Measurements from ENCODE around the gene GJD3.
A peak's percentile ranks its signal among the peaks of the same experiment; 100 is the strongest.

Gene GJD3

DNA sequence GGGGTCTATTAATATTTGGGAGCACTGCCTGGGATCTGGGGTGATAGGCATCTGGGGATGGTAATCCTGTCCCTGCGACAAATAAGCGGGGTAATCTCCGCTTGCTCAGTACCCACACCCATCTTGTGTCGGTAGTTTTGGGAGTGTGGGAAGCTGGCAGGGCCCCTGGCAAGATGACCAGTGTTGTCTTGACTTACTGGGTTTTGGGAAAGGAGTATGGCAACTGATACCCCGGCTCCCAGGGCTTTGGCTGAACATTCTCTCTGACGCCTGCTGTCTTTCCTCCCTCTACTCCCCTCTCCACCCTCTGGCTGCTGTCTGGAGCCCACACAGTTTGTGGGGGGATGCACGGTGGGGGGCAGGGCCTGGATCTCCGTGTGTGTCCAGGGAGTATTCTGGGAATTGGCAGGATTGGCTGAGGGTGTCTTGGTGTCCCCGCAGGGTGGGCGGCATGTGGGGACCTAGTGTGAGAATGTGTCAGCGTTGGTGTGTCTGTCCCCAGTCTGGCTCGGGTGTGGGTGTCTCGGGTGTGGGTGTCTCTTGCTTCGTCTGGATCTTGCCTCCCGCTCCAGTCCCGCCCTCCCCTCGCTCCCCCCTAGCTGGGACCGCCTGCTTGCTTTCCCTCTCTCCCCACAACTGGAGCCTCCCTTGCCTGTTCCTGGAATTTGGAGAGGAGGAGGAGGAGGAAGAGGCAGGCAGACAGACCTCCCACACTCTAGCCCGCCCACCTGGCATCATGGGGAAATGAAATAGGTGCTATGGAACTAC, 43.6 kb downstream of the GJD3 start:
- TF ChIP-seq, protein P1, sequence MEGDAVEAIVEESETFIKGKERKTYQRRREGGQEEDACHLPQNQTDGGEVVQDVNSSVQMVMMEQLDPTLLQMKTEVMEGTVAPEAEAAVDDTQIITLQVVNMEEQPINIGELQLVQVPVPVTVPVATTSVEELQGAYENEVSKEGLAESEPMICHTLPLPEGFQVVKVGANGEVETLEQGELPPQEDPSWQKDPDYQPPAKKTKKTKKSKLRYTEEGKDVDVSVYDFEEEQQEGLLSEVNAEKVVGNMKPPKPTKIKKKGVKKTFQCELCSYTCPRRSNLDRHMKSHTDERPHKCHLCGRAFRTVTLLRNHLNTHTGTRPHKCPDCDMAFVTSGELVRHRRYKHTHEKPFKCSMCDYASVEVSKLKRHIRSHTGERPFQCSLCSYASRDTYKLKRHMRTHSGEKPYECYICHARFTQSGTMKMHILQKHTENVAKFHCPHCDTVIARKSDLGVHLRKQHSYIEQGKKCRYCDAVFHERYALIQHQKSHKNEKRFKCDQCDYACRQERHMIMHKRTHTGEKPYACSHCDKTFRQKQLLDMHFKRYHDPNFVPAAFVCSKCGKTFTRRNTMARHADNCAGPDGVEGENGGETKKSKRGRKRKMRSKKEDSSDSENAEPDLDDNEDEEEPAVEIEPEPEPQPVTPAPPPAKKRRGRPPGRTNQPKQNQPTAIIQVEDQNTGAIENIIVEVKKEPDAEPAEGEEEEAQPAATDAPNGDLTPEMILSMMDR (IDR thresholded peaks at IDR 0.05) = no peak

DNA sequence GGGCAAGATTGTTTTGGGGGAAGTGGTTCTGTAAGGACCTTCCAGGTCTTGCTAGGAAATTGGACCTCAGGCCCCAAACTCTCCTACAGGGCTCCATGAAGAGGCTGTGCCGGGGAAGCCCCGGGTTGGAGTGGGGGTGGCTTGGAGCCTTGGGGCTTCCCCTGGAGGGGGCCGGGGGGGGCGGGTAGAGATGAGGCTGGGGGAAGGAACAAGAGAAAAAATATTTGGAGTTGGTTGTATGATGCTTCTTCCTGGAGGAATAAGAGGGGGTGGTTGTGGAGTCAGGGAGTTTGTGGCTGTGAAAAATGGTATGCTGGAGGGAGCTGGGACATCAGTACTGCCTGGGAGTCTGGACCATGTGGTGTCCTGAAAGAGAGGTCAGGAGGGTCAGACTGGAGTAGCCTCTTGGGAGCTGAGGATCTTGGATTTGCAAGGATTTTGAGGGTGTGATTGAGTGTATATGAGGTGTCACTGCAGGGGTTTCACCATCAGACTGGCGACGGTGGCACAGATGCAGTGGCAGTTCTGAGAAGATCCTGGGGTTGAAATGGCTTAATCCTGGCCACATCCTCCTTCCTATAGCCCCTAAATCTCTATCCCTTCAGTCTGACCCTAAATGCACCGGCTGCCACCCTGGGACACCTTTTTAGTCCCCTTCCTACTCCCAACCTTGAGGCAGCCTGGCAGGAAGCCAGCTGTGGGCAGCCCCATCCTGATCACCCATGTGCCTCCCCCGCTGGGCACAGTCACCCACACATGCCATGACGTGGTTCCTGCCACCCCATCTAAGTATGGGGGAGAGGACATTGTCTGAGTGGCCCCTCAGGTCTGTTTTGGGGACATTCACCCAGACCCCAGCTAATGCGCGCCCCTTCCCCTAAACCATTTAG, 44.6 kb downstream of the GJD3 start:
- TF ChIP-seq, protein P1 (IDR thresholded peaks at IDR 0.05) = no peak

- TF ChIP-seq, protein P1 (IDR thresholded peaks at IDR 0.05) = no peak
Observed at GRCh38 chr17:40318830-40319391, 45.6 kb downstream of the GJD3 start.

DNA sequence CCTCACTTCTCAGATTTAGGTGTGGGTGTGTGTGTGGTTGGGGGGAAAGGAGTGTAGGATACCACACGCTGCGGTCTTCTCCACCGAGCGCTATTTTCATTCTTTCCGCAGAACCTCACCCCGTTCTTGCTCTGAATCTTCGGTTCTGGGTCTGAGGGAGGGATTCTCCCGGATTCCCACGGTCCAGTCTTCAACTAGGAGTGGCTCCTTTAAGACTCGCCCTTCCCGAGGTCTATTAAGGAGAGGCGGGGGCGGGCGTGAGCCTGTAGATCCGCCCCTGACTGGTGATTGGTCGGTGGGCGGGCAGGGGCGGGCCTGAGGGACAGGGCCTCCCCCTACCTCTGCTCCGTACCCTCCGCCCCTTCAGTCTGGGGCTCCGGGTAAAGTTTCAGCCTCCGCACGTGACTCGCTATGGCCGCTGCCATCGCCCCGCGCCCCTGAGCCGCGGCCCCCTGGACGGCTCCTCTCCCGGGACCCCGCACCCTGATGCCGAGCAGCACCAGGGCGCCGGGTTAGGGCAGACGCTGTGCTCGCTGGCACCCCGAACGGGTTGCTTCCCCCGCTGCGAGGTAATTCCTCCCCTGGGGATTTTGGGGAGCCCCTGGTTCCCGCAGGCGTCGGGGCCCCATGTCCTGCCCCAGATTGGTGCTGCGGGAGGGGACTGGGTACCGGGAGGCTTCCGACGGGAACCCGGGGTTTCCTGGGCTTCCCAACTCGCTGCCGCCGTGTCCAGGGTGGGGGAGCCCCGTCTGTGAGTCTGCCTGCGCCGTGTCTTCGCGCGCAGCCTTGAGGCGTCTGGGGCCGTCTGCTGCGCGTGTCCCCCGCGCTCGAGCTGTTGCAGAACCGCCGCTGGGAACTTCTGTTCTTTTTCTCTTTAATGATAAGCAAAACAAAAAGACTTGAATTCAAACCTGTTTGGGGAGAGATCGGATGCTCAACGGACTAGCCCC, 46.4 kb downstream of the GJD3 start:
- TF ChIP-seq, protein P1 (IDR thresholded peaks at IDR 0.05) = no peak

- TF ChIP-seq, protein P1 (IDR thresholded peaks at IDR 0.05) = peak; percentile 59
Observed at GRCh38 chr17:40317345-40317873, 47.1 kb downstream of the GJD3 start.

GRCh38 chr17:40316571-40317344, 47.8 kb downstream of the GJD3 start:
- TF ChIP-seq, protein P1 (IDR thresholded peaks at IDR 0.05) = no peak
